ENCODE results near the gene IL1R1. TPM values are rescaled to one million over a fixed set of nuclear protein-coding genes. Genes with fewer than 3 reads are reported as not detected.

Gene IL1R1
- total RNA-seq, 1 experiment from 2014 or later = 23.5 TPM

DNA sequence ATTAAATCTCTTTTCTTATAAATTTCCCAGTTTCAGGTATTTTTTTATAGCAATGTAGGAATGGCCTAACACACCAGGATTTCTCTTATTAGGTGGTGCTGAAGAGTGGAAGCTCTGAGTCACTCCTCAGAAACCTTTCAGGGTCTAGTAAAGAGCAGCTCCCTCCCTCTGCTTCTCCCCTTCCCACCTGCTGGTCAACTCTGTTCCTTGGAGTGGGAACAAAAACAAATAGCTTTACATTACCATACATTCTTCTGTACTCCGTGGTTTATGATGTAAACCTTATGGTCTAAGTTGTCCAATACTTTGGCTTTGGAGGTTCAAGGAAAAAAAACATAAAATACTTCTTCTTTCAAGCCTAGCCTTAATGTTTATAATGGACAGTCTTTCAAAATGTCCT is 2.7 kb upstream of the IL1R1 start:
- H3K9me3 ChIP-seq = peaks cover 7% of the 10 kb centered on the region; the same call in 1 of the 2 replicates
- Mint-ChIP-seq H3K4me1 (ENCODE audit: low read depth, unreplicated experiment) (peaks cover 6% of the 10 kb centered on the region), H3K27me3 (ENCODE audit: insufficient read depth, unreplicated experiment) (no peaks in the 10 kb centered on the region), H3K9me3 (ENCODE audit: unreplicated experiment) (peaks cover 5% of the 10 kb centered on the region), H3K27ac (ENCODE audit: unreplicated experiment) (no peak overlapping the region), H3K36me3 (ENCODE audit: insufficient read depth, unreplicated experiment) (peaks cover 9% of the 10 kb centered on the region), H3K4me3 (ENCODE audit: unreplicated experiment) (no peak overlapping the region)
- ChIA-PET POLR2A (no interaction called here), CTCF (no interaction called here)
- H3K4me1 ChIP-seq = no peaks in the 10 kb centered on the region
- H3K36me3 ChIP-seq (ENCODE audit: control insufficient read depth, insufficient read depth, low read length) = peaks cover 4% of the 10 kb centered on the region
- H3K4me3 ChIP-seq (ENCODE audit: low read depth, low read length) = no peak overlapping the region
- no peaks in the 10 kb centered on the region for H3K27me3 ChIP-seq (replicated peaks; ENCODE audit: control insufficient read depth, insufficient read depth, low read length)
- intact Hi-C loops (cut with micrococcal nuclease; ENCODE audit: unreplicated experiment) = loop anchor here (5.0 kb wide), 1 partner anchor 78 kb away; no protein-coding TSS in a partner anchor
- no peak for DNase-seq
- TF ChIP-seq, protein P1, sequence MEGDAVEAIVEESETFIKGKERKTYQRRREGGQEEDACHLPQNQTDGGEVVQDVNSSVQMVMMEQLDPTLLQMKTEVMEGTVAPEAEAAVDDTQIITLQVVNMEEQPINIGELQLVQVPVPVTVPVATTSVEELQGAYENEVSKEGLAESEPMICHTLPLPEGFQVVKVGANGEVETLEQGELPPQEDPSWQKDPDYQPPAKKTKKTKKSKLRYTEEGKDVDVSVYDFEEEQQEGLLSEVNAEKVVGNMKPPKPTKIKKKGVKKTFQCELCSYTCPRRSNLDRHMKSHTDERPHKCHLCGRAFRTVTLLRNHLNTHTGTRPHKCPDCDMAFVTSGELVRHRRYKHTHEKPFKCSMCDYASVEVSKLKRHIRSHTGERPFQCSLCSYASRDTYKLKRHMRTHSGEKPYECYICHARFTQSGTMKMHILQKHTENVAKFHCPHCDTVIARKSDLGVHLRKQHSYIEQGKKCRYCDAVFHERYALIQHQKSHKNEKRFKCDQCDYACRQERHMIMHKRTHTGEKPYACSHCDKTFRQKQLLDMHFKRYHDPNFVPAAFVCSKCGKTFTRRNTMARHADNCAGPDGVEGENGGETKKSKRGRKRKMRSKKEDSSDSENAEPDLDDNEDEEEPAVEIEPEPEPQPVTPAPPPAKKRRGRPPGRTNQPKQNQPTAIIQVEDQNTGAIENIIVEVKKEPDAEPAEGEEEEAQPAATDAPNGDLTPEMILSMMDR (IDR thresholded peaks at IDR 0.05; ENCODE audit: insufficient read depth in 1 of 2, low read depth in 1 of 2, low read length in 1 of 2, severe bottlenecking in 1 of 2, unreplicated experiment in 1 of 2) = no peak
- no TSS peak for BruUV-seq (replicated peaks)

- Histone ChIP-seq H3K36me3 (ENCODE audit: control insufficient read depth, insufficient read depth, low read length) (peaks cover 5% of the 10 kb centered on the region), H3K4me1 (no peaks in the 10 kb centered on the region), H3K9me3 (peaks cover 12% of the 10 kb centered on the region; the same call in 1 of the 2 replicates), H3K27me3 (replicated peaks; ENCODE audit: control insufficient read depth, insufficient read depth, low read length) (no peaks in the 10 kb centered on the region), H3K4me3 (ENCODE audit: low read depth, low read length) (no peak overlapping the region)
- POLR2A ChIA-PET = no interaction called here
- Mint-ChIP-seq H3K27me3 (ENCODE audit: insufficient read depth, unreplicated experiment) (no peaks in the 10 kb centered on the region), H3K4me3 (ENCODE audit: unreplicated experiment) (no peak overlapping the region), H3K9me3 (ENCODE audit: unreplicated experiment) (peaks cover 10% of the 10 kb centered on the region), H3K36me3 (ENCODE audit: insufficient read depth, unreplicated experiment) (peaks cover 14% of the 10 kb centered on the region), H3K4me1 (ENCODE audit: low read depth, unreplicated experiment) (peaks cover 6% of the 10 kb centered on the region), H3K27ac (ENCODE audit: unreplicated experiment) (peak overlapping the region; percentile 6)
- TF ChIP-seq, protein P1 (IDR thresholded peaks at IDR 0.05; ENCODE audit: insufficient read depth in 1 of 2, low read depth in 1 of 2, low read length in 1 of 2, severe bottlenecking in 1 of 2, unreplicated experiment in 1 of 2) = no peak
- intact Hi-C loops (cut with micrococcal nuclease; ENCODE audit: unreplicated experiment) = loop anchor here (5.0 kb wide), 1 partner anchor 78 kb away; no protein-coding TSS in a partner anchor
- CTCF ChIA-PET = no interaction called here
- no peak for DNase-seq
- no TSS peak for BruUV-seq (replicated peaks)
Measured at GRCh38 chr2:102140377-102140776, 2.2 kb upstream of the IL1R1 start.

DNA sequence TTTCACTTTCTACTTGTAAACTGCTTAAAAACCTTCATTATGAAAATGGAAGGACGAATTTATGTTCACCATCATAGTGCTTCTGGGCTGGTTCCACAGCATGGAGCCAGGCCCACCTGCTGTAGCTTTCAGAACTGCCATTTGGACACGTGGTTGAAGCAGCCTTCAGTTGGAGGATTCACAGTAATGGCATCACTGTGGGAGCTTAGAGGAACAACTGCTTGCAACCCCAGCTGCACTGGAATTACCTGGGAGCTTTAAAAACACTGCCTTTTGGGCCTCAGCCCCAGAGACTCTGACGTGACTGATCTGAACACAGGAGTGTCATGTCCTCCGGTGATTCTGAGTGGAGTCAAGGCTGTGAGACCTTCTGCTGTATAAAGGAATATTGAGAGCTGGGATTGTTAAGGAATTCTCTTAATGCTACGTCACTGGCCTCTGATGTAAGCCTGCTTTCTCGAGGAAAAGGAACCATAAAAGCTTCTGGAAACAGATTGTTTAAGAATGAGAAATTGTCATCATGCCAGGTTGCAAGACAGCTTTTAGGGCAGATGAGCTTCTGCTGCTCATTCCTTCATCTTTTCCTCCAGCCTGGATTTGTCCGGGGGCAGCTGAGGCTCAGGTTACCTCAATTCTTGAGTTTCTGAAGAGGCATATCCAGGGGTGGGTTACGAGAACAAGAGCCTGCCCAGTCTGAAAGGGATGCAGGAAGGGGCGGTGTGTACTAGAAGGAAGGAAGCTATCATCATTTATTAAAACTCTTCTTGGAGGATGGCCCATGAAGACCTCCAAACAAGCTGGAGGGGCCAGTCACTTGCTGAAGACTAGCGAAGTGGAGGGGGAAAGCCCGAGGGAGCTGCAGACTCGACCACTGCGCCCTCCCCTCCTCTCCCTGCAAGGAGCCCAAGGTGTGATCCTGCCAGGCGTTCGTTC is 1.3 kb upstream of the IL1R1 start:
- Mint-ChIP-seq H3K4me3 (ENCODE audit: unreplicated experiment) (peak overlapping the region; percentile 90), H3K36me3 (ENCODE audit: insufficient read depth, unreplicated experiment) (peaks cover 18% of the 10 kb centered on the region), H3K27me3 (ENCODE audit: insufficient read depth, unreplicated experiment) (no peaks in the 10 kb centered on the region), H3K9me3 (ENCODE audit: unreplicated experiment) (peaks cover 15% of the 10 kb centered on the region), H3K27ac (ENCODE audit: unreplicated experiment) (peak overlapping the region; percentile 95), H3K4me1 (ENCODE audit: low read depth, unreplicated experiment) (peaks cover 6% of the 10 kb centered on the region)
- H3K27me3 ChIP-seq (replicated peaks; ENCODE audit: control insufficient read depth, insufficient read depth, low read length) = no peaks in the 10 kb centered on the region
- H3K36me3 ChIP-seq (ENCODE audit: control insufficient read depth, insufficient read depth, low read length) = peaks cover 5% of the 10 kb centered on the region
- CTCF ChIA-PET = interaction anchor here (1.1 to 2.5 kb wide), 3 partner anchors 15 to 135 kb away, joined by 3 to 15 read pairs (median 8); no protein-coding TSS in a partner anchor
- peaks cover 21% of the 10 kb centered on the region for H3K9me3 ChIP-seq
- intact Hi-C loops (cut with micrococcal nuclease; ENCODE audit: unreplicated experiment) = loop anchor here (5.0 kb wide), 1 partner anchor 79 kb away; no protein-coding TSS in a partner anchor
- no peak overlapping the region for H3K4me3 ChIP-seq (ENCODE audit: low read depth, low read length)
- no peaks in the 10 kb centered on the region for H3K4me1 ChIP-seq
- DNase-seq = no peak
- no TSS peak for BruUV-seq (replicated peaks)
- TF ChIP-seq, protein P1 (IDR thresholded peaks at IDR 0.05; ENCODE audit: insufficient read depth in 1 of 2, low read depth in 1 of 2, low read length in 1 of 2, severe bottlenecking in 1 of 2, unreplicated experiment in 1 of 2) = no peak
- POLR2A ChIA-PET = interaction anchor here (1.4 to 1.8 kb wide), 2 partner anchors 15 to 41 kb away, joined by 5 to 7 read pairs; no protein-coding TSS in a partner anchor
